GM21447 (cell line): ENCODE measurements around the gene FUCA2.
"Not testable (repeated sequence)": the region's sequence is repeated elsewhere in the genome, so short reads cannot be mapped to it uniquely, and the experiment has no call there.

Experiments
- ATAC-seq: cut with Tn5 transposase; IDR thresholded peaks from one replicate; pipeline ENCODE4 v1.9.1; 2021; ENCODE audit not compliant: unreplicated experiment

Gene FUCA2

GRCh38 chr6:143449082-143449713 lies 62.3 kb downstream of the FUCA2 start:
- ATAC-seq: no peak

GRCh38 chr6:143447865-143448264 lies 63.7 kb downstream of the FUCA2 start:
- ATAC-seq: not testable (repeated sequence)
